ENCODE results near the gene RCBTB1. TPM values are rescaled to one million over a fixed set of nuclear protein-coding genes. Genes with fewer than 3 reads are reported as not detected.
"Not testable (repeated sequence)": the region's sequence is repeated elsewhere in the genome, so short reads cannot be mapped to it uniquely, and the experiment has no call there.

RCBTB1 gene
- total RNA-seq, 1 experiment from 2014 or later = 17.7 TPM

DNA sequence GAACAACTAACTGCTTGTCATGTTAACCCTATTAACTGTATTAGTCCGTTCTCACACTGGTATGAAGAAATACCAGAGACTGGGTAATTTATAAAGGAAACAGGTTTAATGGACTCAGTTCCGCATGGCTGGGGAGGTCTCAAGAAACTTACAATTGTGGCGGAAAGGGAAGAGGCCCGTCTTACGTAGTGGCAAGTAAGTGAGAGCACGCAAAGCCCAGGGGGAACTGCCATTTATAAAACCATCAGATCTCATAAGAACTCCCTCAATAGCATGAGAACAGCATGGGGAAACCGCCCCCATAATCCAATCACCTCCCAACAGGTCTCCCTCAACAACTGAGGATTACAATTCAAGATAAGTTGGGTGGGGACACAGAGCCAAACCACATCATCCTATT, 54.9 kb downstream of the RCBTB1 start:
- DNase-seq = no peak
- no peaks in the 10 kb centered on the region for H3K27me3 ChIP-seq (ENCODE audit: control insufficient read depth, insufficient read depth, low read length)
- H3K4me3 ChIP-seq (ENCODE audit: insufficient read depth, low read depth, low read length) = no peak overlapping the region
- no peaks in the 10 kb centered on the region; the same call in 1 of the 2 replicates for H3K36me3 ChIP-seq (replicated peaks; ENCODE audit: control insufficient read depth, insufficient read depth, low read length)

DNA sequence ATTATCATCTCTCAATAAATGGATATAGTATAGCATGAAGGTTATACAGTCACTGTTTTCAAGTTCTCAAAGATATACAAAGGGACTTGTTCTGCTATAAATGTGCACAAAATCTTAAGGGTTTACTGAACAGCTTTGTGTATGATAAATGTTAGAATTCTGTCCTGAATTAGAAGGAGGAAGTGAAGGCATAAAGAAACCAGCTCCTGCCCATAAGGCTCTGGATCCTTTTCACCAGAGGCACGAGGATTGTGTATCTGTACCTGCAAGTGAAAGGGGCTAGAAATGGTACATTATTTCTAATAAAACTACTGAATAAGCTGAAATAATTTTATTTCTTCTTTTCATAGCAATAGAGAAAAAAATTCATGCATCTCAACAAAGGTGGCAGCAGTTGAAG, 57.2 kb downstream of the RCBTB1 start:
- Histone ChIP-seq H3K27me3 (ENCODE audit: control insufficient read depth, insufficient read depth, low read length) (no peaks in the 10 kb centered on the region), H3K36me3 (replicated peaks; ENCODE audit: control insufficient read depth, insufficient read depth, low read length) (no peaks in the 10 kb centered on the region; the same call in 1 of the 2 replicates), H3K4me3 (ENCODE audit: insufficient read depth, low read depth, low read length) (no peak overlapping the region)
- DNase-seq = no peak

DNA sequence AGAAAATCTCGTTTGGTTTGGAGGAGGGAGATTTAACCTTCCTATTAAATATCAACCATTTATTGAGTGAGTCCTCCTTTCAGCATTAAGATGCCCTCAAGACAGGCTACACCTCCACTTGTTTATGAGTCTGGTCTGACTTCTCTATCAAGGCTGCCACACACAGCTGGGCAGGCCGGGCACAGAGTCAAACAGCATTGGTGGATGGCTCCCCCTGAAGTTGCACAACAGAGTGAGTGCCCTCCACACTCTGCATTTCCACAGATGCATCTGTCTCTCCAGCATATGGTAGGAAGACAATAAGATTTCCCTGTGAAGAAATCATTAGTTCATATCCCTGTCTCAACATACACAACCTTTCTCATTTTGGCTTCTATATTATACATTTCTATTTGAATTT, 58.2 kb downstream of the RCBTB1 start:
- Histone ChIP-seq H3K27me3 (ENCODE audit: control insufficient read depth, insufficient read depth, low read length) (no peaks in the 10 kb centered on the region), H3K4me3 (ENCODE audit: insufficient read depth, low read depth, low read length) (no peak overlapping the region), H3K36me3 (replicated peaks; ENCODE audit: control insufficient read depth, insufficient read depth, low read length) (no peaks in the 10 kb centered on the region; the same call in 1 of the 2 replicates)
- DNase-seq = no peak

DNA sequence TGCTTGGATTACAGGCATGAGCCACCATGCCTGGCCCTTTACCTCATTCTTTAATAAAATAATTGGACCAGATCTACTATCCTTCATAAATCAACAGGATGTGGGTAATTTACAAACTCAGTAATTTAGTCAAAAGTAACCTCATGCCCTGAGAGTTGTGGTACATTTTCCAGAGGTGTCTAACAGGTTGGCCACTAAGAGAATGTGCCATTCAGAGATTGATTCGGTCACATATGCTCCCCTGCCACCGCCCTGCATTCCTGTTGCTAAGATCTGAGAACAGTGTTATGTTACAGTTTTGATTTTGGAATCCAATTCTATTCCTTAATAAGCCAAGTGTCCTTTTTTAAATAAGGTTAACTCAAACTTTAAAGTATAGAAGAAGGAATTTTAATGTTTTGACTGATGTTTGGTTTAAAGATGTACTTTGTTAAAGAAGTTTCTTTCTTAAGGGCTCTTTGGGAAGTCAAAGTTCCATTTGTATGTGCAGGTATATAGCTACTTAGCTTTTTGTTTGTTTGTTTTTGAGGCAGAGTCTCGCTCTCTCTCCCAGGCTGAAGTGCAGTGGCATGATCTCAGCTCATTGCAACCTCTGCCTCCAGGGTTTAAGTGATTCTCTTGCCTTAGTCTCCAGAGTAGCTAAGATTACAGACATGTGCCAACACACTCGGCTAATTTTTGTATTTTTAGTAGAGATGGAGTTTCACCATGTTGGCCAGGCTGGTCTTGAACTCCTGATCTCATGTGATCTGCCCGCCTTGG, 60.4 kb downstream of the RCBTB1 start:
- no peak for DNase-seq
- H3K27me3 ChIP-seq (ENCODE audit: control insufficient read depth, insufficient read depth, low read length) = no peaks in the 10 kb centered on the region
- H3K4me3 ChIP-seq (ENCODE audit: insufficient read depth, low read depth, low read length) = no peak overlapping the region
- H3K36me3 ChIP-seq (replicated peaks; ENCODE audit: control insufficient read depth, insufficient read depth, low read length) = no peaks in the 10 kb centered on the region; the same call in 1 of the 2 replicates

DNA sequence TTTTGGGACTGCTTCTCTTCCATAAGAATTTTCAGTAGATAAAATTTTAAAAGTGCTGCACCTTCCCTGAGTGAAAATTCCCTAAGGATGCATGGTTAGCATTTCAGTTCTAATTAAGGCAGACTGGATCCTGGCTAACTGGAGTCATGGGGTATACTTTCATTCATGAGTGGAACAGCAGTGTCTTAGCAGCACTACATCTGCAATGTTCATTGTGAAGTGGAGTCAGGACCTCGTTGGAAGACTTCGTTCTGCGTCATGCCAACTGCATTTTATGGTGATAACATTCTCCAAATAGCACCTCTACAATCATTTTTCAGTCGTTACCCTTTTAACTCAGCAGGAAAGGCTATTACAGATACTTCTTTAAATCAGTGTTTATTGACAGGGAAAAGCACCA, 64.1 kb downstream of the RCBTB1 start:
- Histone ChIP-seq H3K36me3 (replicated peaks; ENCODE audit: control insufficient read depth, insufficient read depth, low read length) (no peaks in the 10 kb centered on the region; the same call in 1 of the 2 replicates), H3K4me3 (ENCODE audit: insufficient read depth, low read depth, low read length) (no peak overlapping the region), H3K27me3 (ENCODE audit: control insufficient read depth, insufficient read depth, low read length) (no peaks in the 10 kb centered on the region)
- DNase-seq = no peak

DNA sequence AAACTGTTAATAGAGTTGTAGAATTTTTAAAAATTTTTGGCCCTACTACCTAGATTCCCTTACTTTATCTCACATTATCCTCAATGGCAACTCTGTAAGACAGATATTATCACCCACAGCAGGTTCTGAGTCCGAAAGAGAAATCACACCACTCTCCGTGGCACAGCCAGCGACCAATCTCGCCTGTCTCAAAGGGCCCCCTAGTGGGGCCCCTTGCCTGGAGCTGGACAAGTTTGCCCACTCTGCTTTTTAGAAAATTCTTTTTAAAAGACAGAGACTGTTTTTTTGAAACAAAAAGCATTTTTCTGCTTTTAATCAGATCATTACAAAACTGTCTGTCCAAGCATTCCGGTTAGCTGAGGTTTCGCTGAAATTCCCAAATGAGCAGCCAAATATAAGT, 67.9 kb downstream of the RCBTB1 start:
- Histone ChIP-seq H3K36me3 (replicated peaks; ENCODE audit: control insufficient read depth, insufficient read depth, low read length) (no peaks in the 10 kb centered on the region), H3K4me3 (ENCODE audit: insufficient read depth, low read depth, low read length) (no peak overlapping the region), H3K27me3 (ENCODE audit: control insufficient read depth, insufficient read depth, low read length) (no peaks in the 10 kb centered on the region)
- DNase-seq = peak; percentile 45

DNA sequence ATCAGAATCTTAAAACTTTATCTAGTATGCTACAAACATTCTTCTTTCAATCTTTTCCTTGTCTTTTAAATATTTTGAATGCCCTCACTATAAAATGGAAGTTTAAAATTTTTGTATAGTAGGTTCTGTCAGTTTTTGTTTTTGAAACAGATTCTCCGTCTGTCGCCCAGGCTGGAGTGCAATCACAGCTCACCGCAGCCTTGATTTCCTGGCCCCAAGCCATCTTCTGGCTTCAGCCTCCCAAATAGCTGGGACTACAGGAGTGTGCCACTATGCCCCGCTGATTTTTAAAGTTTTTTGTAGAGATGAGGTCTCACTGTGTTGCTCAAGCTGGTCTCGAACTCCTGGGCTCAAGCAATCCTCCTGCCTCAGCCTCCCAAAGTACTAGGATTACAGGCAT, 68.9 kb downstream of the RCBTB1 start:
- H3K27me3 ChIP-seq (ENCODE audit: control insufficient read depth, insufficient read depth, low read length) = no peaks in the 10 kb centered on the region
- H3K4me3 ChIP-seq (ENCODE audit: insufficient read depth, low read depth, low read length) = no peak overlapping the region
- no peak for DNase-seq
- no peaks in the 10 kb centered on the region for H3K36me3 ChIP-seq (replicated peaks; ENCODE audit: control insufficient read depth, insufficient read depth, low read length)

DNA sequence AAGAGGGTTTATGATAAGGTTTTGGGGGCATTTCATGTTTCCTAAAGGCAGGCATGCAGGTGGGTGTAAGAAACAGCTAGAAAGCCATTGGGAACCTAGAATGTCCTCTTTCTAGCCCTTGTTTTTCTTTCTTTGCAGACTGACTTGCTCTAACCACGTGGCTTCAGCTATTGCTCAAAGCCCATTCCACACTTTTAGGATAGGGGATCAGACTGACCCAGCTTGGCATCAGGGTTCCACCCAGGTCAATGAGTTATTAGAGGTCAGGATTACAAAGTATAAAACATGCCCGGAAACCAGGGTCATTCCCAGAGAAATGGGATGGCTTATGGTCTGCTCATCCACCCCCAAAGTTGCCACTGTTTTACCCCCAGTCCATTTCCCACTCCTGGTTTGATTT, 72.8 kb downstream of the RCBTB1 start:
- Histone ChIP-seq H3K4me3 (ENCODE audit: insufficient read depth, low read depth, low read length) (no peak overlapping the region), H3K27me3 (ENCODE audit: control insufficient read depth, insufficient read depth, low read length) (no peaks in the 10 kb centered on the region), H3K36me3 (replicated peaks; ENCODE audit: control insufficient read depth, insufficient read depth, low read length) (no peaks in the 10 kb centered on the region)
- DNase-seq = no peak

DNA sequence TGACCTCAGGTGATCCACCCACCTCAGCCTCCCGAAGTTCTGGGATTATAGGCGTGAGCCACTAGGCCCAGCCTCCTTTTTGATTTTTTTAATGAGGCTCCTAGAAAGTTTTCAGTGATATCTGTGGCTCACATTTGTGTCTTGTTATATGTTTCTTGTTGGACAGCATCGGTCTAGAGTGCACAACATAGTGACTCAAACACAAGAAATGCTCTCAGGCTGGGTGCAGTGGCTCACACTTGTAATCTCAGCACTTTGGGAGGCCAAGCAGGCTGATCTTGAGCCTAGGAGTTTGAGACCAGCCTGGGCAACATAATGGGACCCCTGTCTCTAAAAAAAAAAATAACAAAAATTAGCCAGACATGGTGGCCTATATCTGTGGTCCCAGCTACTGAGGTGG, 81.4 kb downstream of the RCBTB1 start:
- no peaks in the 10 kb centered on the region for H3K27me3 ChIP-seq (ENCODE audit: control insufficient read depth, insufficient read depth, low read length)
- no peaks in the 10 kb centered on the region for H3K36me3 ChIP-seq (replicated peaks; ENCODE audit: control insufficient read depth, insufficient read depth, low read length)
- H3K4me3 ChIP-seq (ENCODE audit: insufficient read depth, low read depth, low read length) = no peak overlapping the region
- DNase-seq = no peak

DNA sequence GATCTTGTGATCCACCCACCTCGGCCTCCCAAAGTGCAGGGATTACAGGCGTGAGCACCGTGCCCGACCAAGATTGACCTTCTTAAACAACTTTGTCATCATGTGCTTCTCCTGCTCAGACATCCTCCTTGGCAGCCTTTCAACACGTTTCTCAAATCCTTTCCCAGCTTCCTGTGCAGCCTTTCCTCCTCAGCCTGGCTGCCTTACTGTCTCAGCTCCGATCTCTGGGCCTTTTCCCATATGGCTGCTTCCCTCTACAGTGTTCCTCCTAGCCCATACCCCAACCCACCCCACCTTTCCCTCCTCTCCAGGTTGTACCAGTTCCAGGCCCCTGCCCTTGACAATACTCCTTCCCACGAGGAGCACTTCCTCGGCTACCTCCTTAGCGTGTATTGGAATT, 82.4 kb downstream of the RCBTB1 start:
- Histone ChIP-seq H3K27me3 (ENCODE audit: control insufficient read depth, insufficient read depth, low read length) (no peaks in the 10 kb centered on the region), H3K36me3 (replicated peaks; ENCODE audit: control insufficient read depth, insufficient read depth, low read length) (no peaks in the 10 kb centered on the region), H3K4me3 (ENCODE audit: insufficient read depth, low read depth, low read length) (no peak overlapping the region)
- no peak for DNase-seq

DNA sequence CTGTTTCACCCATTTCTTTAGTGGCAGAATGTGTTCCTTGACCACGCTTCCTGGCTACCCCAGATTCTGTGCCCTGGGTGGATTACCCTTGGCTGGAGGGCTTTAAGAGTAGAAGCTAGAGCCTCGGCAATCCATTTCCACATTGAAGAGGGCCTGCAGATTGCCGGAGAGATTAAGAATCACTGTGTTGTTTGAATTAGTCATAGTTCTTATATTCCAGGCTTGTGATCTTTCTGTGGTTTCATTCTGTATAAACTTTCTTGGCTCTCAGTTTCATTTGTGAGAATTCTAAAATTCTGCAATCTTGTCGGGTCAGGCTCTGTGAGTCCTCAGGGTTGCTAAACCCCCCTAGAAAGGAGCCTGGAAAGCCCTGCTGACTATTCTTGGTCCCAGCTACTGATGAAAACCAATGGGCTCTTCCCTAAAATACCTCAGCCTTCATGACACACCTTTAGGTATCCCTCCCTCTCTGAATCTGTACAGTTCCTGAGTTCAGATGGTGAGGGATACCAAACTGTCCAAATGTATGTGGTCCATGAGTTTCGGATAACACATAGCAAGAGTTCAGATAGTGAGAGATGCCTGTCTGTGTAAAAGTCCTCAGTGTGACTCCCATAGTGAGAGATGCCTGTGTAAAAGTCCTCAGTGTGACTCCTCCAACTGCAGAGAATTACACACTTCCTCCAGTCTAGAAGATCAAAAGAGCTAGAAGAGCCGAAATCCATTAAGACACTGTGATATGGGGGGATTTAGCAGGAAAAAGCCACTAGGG, 85.3 kb downstream of the RCBTB1 start:
- H3K27me3 ChIP-seq (ENCODE audit: control insufficient read depth, insufficient read depth, low read length) = no peaks in the 10 kb centered on the region
- no peak for DNase-seq
- H3K36me3 ChIP-seq (replicated peaks; ENCODE audit: control insufficient read depth, insufficient read depth, low read length) = no peaks in the 10 kb centered on the region
- H3K4me3 ChIP-seq (ENCODE audit: insufficient read depth, low read depth, low read length) = no peak overlapping the region

DNA sequence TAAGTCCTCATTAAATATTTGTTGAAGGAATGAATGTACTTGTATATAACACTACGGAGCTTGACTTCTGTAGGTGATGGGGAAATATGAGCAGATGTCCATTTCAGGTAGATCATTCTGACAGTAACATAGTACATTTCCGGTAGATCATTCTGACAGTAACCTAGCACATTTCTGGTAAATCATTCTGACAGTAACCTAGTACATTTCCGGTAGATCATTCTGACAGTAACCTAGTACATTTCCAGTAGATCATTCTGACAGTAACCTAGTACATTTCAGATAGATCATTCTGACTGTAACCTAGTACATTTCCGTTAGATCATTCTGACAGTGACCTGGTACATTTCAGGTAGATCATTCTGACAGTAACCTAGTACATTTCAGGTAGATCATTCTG, 87.2 kb downstream of the RCBTB1 start:
- H3K27me3 ChIP-seq (ENCODE audit: control insufficient read depth, insufficient read depth, low read length) = no peaks in the 10 kb centered on the region
- DNase-seq = no peak
- no peaks in the 10 kb centered on the region for H3K36me3 ChIP-seq (replicated peaks; ENCODE audit: control insufficient read depth, insufficient read depth, low read length)
- no peak overlapping the region for H3K4me3 ChIP-seq (ENCODE audit: insufficient read depth, low read depth, low read length)

DNA sequence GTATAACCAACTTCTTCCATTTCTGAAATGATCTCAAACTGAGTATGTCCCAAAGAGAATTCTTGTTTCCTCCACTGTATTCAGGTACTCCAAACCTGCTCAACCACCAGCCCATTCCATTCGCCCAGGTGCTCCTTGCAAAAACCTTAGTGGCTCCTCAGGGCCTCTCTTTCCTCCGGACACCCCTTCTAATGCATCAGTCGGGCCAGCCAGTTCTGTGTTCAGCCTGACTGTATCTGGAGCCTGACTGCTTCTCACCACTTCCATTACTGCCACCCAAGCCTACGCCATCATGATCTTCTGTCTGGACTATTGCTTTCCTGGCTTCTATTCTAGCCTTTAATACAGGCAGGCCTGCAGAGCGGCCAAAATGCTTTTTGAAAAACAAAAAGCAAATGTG, 88.1 kb downstream of the RCBTB1 start:
- H3K4me3 ChIP-seq (ENCODE audit: insufficient read depth, low read depth, low read length) = no peak overlapping the region
- H3K27me3 ChIP-seq (ENCODE audit: control insufficient read depth, insufficient read depth, low read length) = no peaks in the 10 kb centered on the region
- no peaks in the 10 kb centered on the region for H3K36me3 ChIP-seq (replicated peaks; ENCODE audit: control insufficient read depth, insufficient read depth, low read length)
- no peak for DNase-seq

DNA sequence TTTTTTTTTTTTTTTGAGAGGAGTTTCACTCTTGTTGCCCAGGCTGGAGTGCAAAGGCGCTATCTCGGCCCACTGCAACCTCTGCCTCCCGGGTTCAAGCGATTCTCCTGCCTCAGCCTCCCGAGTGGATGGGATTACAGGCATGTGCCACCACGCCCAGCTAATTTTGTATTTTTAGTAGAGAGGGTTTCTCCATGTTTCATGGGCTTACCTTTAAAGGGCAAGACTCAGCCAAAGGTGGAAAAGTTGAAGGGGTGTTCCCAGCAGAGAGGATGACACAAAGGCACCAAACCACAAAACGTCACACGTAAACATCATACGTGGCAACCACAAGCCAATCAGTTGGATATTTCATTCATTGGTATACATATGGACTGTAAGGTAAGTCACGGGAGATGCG, 88.5 kb downstream of the RCBTB1 start:
- DNase-seq; H3K4me3 ChIP-seq (ENCODE audit: insufficient read depth, low read depth, low read length); H3K27me3 ChIP-seq (ENCODE audit: control insufficient read depth, insufficient read depth, low read length); H3K36me3 ChIP-seq (replicated peaks; ENCODE audit: control insufficient read depth, insufficient read depth, low read length): not testable (repeated sequence)

All from H7 (cell line).